Measurements from ENCODE around the gene GON4L.
"Not testable (repeated sequence)": the region's sequence is repeated elsewhere in the genome, so short reads cannot be mapped to it uniquely, and the experiment has no call there.

The GON4L gene

DNA sequence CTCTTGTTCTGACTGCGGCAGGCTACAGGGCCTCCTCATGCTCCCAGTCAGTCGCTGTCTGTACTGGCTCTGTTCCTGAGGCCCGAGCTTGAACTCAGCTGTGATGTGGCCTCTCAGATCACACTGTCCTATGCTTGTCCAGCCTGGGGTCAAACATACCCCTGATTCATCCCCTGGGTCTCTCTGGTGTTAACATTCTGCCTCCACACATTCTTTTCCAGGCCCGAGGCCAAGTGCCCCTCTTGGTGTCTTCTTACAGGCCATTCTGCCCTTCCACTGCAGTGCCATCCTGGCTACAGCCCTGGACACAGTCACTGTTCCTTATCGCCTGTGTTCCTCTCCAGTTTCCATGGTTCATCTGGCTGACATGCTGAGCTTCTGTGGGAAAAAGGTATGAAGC, 108.9 kb downstream of the GON4L start:
- DNase-seq (ENCODE audit: low spot score) = not testable (repeated sequence)

- not testable (repeated sequence) for DNase-seq (ENCODE audit: low spot score)
These were observed 109.4 kb downstream of the GON4L start for GRCh38 chr1:155747586-155747985.

DNA sequence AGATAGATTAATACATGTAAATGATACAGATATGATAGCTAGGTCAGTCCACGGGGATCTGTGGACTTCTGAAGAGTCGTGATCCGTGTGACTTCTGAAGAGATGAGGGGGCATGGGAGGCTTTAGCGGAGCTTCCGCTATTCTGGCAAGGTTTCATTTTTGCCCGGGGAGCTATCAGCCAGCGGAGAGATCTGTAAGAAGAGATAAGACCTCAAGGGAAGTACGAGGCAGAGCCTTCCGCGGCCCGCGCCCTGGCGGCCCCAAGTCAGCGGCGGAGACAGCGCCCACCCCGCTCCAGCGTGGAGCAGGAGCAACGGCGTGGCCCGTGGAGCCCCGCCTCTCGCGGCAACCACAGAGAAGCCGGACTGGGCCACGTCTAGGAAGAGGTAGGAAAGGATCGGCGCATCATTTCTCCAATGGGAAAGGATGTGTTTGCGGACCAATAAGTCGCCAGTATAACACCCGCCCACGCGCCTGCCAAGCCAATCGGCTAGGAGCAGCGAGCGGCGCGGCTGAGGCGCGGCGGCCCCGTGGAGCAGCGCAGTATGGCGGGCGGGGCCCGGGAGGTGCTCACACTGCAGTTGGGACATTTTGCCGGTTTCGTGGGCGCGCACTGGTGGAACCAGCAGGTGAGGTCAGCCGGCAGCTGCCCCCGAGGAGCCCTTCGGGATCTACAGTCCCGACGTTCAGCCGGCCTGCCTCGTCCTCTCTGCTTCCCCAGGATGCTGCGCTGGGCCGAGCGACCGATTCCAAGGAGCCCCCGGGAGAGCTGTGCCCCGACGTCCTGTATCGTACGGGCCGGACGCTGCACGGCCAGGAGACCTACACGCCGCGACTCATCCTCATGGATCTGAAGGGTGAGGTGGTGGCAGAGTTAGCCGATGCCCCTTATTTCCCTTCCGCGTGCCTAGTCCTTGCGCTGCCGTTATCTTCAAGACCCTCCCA, 111.5 kb downstream of the GON4L start:
- peak; percentile 98 for DNase-seq (ENCODE audit: low spot score)

GRCh38 chr1:155744711-155745283, 112.2 kb downstream of the GON4L start:
- no peak for DNase-seq (ENCODE audit: low spot score)

GRCh38 chr1:155741908-155742307, 115.1 kb downstream of the GON4L start:
- no peak for DNase-seq (ENCODE audit: low spot score)

GRCh38 chr1:155740995-155741394, 116.0 kb downstream of the GON4L start:
- DNase-seq (ENCODE audit: low spot score) = no peak

GRCh38 chr1:155729031-155729898, 127.7 kb downstream of the GON4L start:
- DNase-seq (ENCODE audit: low spot score) = peak; percentile 86

DNA sequence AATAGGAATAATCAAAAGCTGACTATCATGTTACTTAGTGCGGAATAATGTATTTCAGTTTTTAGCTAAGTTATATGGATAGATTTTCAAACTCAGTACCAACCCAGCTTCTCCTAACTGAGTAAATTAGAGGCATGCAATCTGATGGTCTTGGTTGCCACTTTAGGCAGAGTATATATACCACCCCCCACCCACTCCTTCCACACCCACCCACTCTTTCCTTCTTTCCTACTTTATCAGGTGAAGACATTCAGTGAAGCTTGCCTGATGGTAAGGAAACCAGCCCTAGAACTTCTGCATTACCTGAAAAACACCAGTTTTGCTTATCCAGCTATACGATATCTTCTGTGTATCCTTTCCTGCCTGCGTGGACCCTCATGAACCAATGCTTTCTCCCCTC, 131.9 kb downstream of the GON4L start:
- no peak for DNase-seq (ENCODE audit: low spot score)

DNA sequence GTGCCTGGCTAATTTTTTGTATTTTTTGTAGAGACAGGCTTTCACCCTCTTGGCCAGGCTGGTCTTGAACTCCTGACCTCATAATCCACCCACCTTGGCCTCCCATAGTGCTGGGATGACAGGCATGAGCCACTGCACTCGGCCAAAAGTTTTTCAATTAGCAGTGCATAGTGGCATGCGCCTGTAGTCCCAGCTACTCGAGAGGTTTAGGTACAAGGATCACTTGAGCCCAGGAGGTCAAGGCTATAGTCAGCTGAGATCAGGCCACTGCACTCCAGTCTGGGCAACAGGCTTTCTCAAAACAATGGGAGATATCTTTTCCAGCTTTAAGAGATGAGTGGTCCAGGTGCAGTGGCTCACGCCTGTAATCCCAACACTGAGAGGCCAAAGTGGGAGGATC, 137.3 kb downstream of the GON4L start:
- DNase-seq (ENCODE audit: low spot score) = no peak

GRCh38 chr1:155718524-155719115, 138.4 kb downstream of the GON4L start:
- DNase-seq (ENCODE audit: low spot score) = peak; percentile 48

DNA sequence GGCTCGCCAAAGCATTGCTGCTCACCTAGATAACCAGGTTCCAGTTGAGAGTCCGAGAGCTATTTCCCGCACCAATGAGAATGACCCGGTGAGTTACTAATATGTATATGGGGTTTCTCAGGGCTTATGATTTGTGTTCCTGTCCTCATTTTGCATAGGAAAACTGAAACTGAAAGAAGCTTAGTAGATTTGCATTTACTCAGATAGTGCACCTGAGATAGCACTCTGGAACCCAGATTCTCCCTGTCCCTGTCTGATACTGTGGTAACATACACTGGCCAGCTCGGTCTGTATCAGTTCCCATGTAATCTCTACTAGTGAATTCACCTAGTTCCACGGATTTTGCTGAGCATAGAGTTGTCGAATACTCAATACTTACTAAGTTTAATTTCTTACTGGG, 140.0 kb downstream of the GON4L start:
- DNase-seq (ENCODE audit: low spot score) = no peak

- no peak for DNase-seq (ENCODE audit: low spot score)
These were observed 141.2 kb downstream of the GON4L start for GRCh38 chr1:155715777-155716176.

- DNase-seq (ENCODE audit: low spot score) = not testable (repeated sequence)
These were observed 142.0 kb downstream of the GON4L start for GRCh38 chr1:155715056-155715455.

- no peak for DNase-seq (ENCODE audit: low spot score)
These were observed 143.9 kb downstream of the GON4L start for GRCh38 chr1:155713075-155713474.

GRCh38 chr1:155712636-155713035, 144.4 kb downstream of the GON4L start:
- DNase-seq (ENCODE audit: low spot score) = peak; percentile 9

GRCh38 chr1:155711457-155711856, 145.6 kb downstream of the GON4L start:
- DNase-seq (ENCODE audit: low spot score) = not testable (repeated sequence)

GRCh38 chr1:155709391-155709790, 147.6 kb downstream of the GON4L start:
- DNase-seq (ENCODE audit: low spot score) = no peak

GRCh38 chr1:155706139-155706538, 150.9 kb downstream of the GON4L start:
- DNase-seq (ENCODE audit: low spot score) = no peak

GRCh38 chr1:155704414-155704813, 152.6 kb downstream of the GON4L start:
- not testable (repeated sequence) for DNase-seq (ENCODE audit: low spot score)

GRCh38 chr1:155703216-155703615, 153.8 kb downstream of the GON4L start:
- DNase-seq (ENCODE audit: low spot score) = no peak

- DNase-seq (ENCODE audit: low spot score) = not testable (repeated sequence)
These were observed 155.3 kb downstream of the GON4L start for GRCh38 chr1:155701675-155702074.

All from Ammon's horn (tissue), 1 donor.